Stimulated activated CD8-positive, alpha-beta memory T cell treated with anti-CD3 and anti-CD28 coated beads, Interleukin-15, amount 100 ng/mL, for 4 hours (primary cell): ENCODE data around the gene GGACT.
"Not testable (repeated sequence)": the region's sequence is repeated elsewhere in the genome, so short reads cannot be mapped to it uniquely, and the experiment has no call there.

Source experiments
- DNase-seq, 2 donors: peaks; one replicate each; pipeline ENCODE4 v3.0.0-alpha.2; 2020; ENCODE audit warnings: low read depth in 2 of 2

GGACT gene

DNA sequence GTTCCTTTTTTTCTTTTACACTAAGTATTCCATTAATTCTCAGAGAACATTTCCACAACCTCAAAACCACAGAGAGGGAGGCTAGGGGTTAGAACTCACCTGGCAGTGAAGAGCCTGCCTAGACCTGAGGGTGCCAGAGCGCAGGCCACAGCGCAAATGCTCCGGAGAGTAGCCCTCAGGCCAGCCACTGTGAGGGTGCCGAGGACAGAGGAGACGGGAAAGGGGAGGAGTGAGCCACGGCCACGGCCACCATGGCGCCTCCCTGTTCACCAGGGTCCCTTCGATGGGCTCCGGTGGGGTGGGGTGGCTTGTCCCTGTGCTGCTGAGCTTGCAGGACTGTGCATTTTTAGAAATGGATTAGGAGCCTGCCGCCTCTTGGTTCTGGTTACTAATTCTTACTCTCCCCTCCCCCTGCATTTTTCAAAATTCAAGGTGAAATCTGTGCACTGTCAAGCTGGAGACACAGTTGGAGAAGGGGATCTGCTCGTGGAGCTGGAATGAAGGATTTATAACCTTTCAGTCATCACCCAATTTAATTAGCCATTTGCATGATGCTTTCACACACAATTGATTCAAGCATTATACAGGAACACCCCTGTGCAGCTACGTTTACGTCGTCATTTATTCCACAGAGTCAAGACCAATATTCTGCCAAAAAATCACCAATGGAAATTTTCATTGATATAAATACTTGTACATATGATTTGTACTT lies 58.8 kb downstream of the GGACT start:
- DNase-seq, result no peak

DNA sequence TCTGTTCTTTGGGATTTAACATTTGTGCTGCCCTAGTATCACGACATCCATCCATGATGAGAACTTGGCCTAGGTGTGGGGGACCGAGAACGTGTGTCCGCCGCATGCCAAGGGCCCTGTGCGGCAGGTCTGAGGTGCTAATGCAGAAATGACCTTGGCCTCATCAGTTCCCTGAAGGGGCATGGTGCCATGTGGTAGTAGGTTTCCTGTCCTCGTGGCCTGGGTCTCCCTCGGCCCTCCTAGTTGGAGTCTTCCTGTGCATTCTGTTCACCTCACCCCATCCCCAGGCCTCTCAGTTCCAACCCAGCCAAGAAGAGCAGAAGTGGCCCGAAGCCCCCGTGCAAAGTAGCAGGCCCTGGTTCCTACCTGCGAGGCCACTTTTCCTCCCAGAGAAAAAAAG lies 59.8 kb downstream of the GGACT start:
- no peak for DNase-seq

DNA sequence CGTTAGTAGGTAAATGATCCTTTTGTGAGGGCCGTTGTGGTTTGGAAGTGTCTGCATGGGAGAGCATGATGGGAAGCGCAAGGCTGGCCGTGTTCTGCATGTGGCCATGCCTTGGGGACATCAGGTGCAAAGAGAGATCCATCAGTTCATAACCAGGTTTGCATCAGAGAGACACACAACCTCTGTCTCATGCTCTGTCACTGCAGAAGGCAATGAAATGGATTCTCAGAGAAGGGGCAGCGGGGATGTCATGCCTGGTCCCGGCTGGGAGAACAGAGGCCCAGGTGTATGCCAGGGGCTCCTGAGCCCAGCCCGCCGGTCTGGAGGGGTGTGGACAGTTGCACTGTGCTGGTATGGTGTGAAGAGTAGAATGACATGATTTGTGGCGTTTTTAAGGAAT lies 60.2 kb downstream of the GGACT start:
- no peak for DNase-seq

- DNase-seq, result no peak
These were observed 60.9 kb downstream of the GGACT start for GRCh38 chr13:100527644-100528043.

DNA sequence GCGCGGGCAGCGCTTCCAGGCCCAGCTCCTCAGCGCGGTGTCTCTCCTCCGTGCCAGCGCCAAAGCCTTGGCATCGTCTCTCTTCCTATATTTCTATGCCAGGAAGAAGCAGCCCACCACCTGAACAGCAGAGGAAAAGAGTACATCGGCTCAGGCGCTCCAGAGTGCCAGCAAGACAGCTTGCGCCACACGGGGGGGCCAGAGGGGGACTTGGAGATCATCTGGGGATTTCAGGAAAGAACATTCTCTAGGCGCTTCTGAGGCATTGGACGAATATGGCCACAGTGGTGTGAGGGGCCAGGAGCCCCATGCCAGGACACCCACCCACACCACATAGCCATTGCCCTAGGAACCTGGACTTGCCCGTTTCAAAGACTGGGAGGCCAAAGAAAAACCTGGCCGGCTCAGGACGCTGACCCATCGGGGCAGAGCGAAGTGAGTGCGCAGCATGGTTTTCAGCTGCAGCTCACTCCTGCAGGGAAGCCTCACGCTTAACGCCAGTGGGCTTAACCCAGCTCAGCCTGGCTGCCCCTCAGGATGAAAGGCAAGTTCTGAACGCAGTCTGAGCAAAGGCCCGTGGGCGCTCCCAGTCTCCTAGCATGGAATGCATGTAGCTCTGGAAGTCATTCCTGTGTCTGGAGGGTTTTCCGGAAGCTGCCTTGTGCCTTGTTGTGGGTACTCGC lies 62.1 kb downstream of the GGACT start:
- no peak for DNase-seq

DNA sequence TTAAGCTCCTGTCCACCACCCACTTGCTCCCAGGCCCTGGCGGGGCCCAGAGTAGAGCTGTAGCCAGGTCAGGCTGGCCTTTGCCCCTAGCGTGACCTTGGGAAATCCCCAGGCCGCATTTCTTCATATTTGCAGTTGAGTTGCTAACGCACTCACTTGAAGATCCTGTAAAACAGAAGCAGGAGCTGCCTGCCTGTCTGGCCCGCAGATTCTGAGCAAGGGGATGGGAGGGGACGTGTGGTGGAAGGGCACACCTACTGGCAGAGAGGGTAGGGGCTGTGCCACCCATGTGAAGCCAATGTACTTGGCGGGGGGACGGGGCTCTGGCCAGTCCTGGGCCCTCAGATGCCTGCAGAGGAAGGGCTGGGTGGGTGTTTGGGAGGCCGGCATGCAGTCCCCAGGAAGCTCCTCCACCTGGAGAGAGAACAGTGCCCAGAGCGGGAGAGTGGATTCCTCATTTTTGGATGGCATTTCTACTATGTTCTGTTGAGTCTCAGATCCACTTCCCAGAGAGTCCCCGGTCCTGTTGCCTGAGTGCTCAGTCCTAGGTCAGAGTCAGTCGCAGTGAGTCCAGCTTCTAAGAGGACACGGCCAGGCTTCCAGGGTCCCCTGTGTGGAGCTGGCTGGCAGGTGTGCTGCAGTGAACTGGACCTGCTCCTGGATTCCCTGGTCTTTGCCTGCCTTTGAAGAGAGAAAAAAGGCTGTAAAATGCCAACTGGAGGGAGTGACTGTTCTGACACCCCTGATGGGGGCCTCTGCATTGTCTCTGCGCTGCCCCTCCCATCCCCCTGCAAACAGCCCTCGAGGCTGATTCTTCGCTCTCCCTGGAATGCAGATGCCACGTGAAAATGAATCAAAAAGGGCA lies 62.9 kb downstream of the GGACT start:
- DNase-seq, result no peak

DNA sequence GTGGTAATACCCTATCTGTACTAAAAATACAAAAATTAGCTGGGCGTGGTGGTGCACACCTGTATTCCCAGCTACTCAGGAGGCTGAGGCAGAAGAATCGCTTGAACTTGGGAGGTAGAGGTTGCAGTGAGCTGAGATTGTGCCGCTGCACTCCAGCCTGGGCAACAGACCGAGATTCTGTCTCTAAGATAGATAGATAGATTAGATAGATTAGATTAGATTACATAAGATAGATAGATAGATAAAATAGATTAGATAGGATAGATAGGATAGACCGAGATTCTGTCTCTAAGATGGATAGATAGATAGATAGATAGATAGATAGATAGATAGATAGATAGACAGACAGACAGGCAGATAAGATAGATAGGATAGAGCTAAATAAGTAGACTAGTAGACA lies 63.9 kb downstream of the GGACT start:
- DNase-seq, result not testable (repeated sequence)

GRCh38 chr13:100523981-100524386 lies 64.6 kb downstream of the GGACT start:
- DNase-seq, result no peak

DNA sequence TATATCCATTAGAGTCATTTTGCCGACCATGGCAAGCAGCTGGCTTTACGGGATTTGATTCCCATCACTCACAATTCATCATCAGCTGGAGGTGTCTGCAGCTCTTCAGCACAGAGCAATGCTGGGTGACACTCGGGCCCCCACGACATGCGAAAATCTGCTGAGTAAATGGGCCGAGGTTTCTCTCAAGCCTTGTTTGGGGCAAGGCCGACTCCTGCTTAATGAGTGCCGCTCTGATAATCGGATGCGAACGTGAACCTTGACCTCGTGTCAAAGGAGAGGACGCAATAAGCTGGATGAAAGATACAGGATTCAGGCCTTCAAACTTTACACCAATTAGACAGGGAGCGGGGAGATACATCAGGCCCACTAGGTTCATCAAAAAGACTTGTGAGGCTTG lies 65.2 kb downstream of the GGACT start:
- no peak for DNase-seq

DNA sequence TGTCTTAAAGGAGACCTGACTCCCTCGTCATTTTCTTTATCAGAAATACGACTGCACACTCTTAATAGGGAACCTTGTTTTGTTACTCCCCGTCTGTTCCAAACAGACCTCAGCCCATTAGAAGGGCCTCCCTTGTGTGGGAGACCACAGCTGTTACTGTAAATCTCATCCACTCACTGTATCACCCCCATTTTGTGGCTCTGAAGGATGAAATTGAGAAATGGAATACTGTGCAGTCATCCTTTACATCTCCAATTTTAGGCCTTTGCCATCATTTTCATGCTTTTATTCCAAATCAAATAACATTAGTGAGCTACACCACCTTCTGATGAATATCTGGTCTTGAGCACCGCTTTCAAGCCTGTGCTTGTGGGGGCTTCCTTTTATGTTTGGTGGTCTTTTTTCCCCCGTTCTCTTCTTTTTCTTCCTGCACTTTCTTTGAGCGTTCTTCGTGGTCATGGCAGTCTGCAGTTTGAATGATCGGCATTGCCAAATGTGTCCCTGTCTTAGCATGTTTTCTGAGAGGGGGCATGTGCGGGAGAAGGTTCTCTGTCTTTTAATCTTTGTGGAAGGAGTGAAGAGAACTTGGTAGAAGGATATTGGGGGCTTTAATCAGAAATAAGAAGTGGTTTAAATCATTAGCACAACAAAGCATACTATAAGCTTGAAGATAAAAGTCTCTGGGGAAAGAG lies 65.8 kb downstream of the GGACT start:
- DNase-seq, result no peak

DNA sequence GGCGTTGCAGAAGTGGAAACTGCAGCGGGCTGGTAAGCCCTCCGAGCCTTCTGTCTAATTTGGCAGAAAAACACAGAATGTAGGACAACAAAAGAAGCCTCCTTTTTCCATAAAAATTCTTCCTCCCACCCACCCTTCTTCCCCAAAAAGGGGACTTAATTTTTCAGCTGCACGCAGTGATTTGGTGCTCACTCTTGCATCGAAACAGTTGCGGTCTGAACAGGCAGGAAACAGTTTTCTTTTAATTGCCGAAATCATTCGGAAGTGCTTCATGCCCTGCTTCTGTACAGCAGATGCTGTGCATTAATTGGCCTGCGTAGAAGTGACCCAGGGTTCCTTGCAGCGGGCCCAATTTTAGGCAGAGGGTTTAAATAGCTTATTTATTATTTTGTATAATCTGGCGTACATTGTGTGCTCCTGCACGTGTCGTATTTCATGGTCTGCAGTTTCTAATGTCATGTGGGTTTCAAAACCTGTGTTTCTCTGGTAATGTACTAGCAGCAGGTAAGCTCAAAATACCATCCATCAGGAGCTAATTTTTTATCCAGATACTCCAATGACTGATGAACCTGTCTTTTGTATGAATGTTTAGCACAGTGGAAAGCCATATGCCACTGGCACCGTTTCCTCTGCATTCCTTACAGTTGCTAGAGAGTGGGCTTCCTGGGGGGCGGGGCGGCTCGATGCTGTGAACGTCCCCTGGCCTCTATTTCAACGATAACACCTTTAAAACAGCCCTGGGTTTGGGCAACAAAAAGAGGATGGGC lies 66.6 kb downstream of the GGACT start:
- no peak for DNase-seq

DNA sequence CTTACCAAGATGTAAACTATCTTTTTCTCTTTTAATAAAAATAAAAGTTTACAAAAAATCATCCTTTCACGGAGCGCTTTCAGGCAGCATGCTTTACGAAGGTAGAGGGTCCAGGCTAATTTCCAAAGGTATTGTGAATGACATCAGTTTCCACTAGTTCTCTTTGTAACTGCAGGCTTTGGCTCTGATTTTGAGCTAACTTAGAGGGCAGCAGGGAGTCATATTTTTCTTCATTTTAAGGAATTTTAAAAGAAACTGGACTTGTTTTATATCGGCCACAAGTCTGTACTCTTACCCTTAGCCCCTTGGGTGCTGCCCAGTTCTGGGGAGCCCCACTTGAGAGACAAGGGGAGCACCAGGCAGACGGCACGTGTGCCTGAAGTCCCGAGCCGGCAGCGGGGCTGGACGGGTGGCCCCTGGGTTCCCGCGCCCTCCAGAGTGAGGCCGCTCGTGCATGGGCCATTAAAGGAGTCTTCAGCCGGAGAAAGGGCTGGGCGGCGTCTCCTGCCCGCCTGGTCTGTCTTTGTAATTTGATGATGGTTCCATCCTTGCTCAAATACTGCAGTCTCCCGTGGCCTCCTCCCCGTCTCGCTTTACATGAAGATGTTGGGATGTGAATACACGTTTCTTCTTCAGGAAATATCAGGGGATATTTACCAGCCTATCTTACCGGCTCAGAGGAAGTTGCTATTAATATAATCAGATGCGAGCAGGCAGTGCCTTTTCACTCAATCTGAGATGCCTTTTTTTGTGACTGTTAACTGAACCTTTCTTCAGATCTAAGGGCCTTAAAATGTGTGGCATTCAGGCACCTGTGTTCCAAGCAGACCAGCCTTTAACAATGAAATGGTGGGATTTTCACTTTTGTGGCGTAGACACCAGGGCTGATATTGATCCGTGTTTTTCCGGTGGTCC lies 67.4 kb downstream of the GGACT start:
- DNase-seq, result no peak

DNA sequence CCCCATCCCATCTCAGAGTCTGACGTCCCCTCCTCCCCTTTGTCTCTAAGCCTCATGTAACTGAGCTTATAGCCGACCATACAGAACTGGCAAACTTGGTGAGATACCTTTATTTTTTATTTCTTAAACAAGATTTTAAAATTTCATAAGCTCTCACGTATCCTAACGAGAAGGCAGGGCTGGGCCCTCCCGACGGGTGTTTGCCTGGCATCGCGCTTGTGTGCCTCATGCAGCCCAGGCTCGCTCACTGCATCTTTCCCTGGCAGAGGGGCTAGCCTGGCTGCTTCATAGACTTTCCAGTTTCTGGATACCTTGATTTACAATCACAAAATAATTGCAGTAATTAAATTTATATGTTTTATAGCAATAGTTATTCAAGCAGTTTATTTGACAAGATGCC lies 69.0 kb downstream of the GGACT start:
- DNase-seq, result no peak

GRCh38 chr13:100518394-100519062 lies 70.1 kb downstream of the GGACT start:
- DNase-seq, result no peak

- no peak for DNase-seq
These were observed 70.9 kb downstream of the GGACT start for GRCh38 chr13:100517728-100518127.

- DNase-seq, result no peak
These were observed 71.5 kb downstream of the GGACT start for GRCh38 chr13:100517135-100517534.

DNA sequence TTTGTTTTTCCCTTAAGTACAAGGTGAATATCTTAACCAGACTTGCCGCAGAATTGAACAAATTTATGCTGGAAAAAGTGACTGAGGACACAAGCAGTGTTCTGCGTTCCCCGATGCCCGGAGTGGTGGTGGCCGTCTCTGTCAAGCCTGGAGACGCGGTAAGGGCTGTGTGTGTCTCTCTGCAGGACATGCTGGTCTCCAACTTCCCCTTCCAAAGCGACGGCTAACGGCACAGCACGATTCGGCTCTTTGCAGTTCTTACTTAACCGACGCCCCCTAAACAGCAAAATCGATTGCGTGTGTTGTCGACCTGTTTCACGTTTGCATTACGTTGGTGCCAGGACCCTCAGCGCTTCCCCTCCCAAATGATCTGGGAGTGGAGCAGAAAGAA lies 73.2 kb downstream of the GGACT start:
- no peak for DNase-seq

DNA sequence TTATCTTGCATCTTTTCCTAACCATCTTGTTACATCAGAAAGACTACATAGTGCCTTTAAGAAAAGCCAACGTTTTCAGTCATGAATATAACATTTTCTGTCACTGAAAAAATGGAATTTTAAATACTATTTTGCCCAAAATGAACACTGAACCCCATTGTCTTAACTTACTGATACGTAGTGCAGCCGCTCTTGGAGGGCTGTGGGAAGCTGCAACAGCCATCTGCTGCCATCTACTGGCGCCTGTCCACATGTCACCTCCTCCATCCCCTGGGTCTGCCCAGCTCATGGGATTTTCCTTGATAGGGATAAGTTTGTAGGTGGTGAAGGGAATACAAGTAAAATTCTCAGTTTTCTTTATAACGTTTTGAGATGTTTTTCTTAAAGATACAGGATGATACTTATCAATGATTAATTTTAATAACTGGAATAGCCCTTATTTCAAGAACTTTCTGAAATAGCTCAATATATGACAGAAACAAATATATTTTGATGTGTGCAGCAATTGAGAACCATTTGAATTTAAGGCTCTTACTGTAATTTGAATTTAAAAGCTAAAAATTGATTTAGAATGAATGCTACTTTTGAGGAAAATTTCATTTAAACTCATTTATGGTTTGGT lies 73.7 kb downstream of the GGACT start:
- DNase-seq, result peak; percentile 27 to 30

- DNase-seq, result no peak
These were observed 74.5 kb downstream of the GGACT start for GRCh38 chr13:100513987-100514670.
